Gastrocnemius medialis (tissue), 4 donors: ENCODE data around the gene TP53RK.

ENCODE experiments used
- POLR2A ChIP-seq, 2 donors: fragments of 450-650 bp; IDR thresholded peaks; one replicate each; pipeline ENCODE4 v1.6.1; 2017; ENCODE audit warnings: antibody characterized with exemption in 2 of 2, mild to moderate bottlenecking in 2 of 2, moderate library complexity in 2 of 2
- TF ChIP-seq, protein P1 (sequence below), 5 experiments: fragments of 450-650 bp in 3 of 5; fragments of 200-600 bp in 2 of 5; sonication (generic) in 2 of 5; IDR thresholded peaks in 4 of 5; conservative IDR thresholded peaks in 1 of 5; 1 replicate in 4 of 5; 2 replicates in 1 of 5; pipeline ENCODE4 v1.5.1; 2016 to 2019; ENCODE audit warnings: antibody characterized with exemption in 5 of 5, mild to moderate bottlenecking in 3 of 5, moderate library complexity in 3 of 5

DNA sequence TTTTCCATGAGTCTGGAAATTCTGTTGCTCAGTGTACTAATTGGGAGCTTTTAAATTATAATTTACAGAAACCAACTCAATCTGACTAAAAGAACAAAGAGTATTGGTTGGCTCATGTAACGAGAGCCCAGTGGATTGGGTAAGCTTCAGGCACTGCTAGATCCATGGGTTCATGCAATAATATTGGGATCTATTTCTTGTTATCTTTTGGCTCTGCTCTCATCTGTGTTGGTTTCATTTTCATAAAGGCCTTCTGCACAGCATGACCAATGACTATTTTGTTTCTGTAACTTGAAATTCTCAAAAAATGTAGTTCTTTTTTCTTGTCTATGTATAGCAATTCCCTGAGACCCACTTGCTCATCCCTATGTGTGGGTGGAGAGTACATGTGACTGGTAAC lies 32.2 kb upstream of the TP53RK start:
- TF ChIP-seq, protein P1, sequence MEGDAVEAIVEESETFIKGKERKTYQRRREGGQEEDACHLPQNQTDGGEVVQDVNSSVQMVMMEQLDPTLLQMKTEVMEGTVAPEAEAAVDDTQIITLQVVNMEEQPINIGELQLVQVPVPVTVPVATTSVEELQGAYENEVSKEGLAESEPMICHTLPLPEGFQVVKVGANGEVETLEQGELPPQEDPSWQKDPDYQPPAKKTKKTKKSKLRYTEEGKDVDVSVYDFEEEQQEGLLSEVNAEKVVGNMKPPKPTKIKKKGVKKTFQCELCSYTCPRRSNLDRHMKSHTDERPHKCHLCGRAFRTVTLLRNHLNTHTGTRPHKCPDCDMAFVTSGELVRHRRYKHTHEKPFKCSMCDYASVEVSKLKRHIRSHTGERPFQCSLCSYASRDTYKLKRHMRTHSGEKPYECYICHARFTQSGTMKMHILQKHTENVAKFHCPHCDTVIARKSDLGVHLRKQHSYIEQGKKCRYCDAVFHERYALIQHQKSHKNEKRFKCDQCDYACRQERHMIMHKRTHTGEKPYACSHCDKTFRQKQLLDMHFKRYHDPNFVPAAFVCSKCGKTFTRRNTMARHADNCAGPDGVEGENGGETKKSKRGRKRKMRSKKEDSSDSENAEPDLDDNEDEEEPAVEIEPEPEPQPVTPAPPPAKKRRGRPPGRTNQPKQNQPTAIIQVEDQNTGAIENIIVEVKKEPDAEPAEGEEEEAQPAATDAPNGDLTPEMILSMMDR (IDR thresholded peaks at IDR 0.05 in 4 of 5, conservative IDR thresholded peaks at IDR 0.05 in 1 of 5) = no peak
- no peak for TF ChIP-seq POLR2A (IDR thresholded peaks at IDR 0.05)
